ENCODE measurements around the gene PNPLA8. TPM values are rescaled to one million over a fixed set of nuclear protein-coding genes. Genes with fewer than 3 reads are reported as not detected.

PNPLA8 gene
- total and polyA plus RNA-seq, 4 donors, result 41.8 to 82.4 (median 58.5) TPM

DNA sequence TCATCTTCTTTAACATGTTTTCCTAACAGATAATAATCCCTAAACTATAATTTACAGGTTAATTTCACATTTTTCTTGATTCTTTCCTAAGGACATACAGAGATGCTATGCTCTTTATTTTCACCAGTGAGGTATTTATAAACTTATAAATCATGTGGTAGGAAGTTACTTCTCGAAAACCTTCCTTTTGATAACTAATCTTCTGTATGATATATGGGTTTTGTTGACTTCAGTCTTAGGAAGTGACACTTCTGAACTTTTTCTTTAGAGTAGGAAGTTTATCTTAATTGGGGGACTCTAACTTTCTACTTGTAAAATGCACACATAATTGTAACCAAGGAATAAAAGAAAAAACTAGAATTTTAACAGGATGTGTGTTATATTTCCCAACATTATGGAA, 9.8 kb upstream of the PNPLA8 start:
- H3K27me3 ChIP-seq (ENCODE audit: control insufficient read depth, insufficient read depth, low read length), result no peaks in the 10 kb centered on the region
- H3K9me3 ChIP-seq (ENCODE audit: control insufficient read depth, insufficient read depth, low read length), result no peaks in the 10 kb centered on the region
- no peak for DNase-seq (ENCODE audit: low read depth in 4 of 6, low spot score in 6 of 6)
- no peaks in the 10 kb centered on the region for H3K36me3 ChIP-seq (ENCODE audit: control insufficient read depth, insufficient read depth, low read length)
- H3K4me1 ChIP-seq (ENCODE audit: control insufficient read depth, insufficient read depth, low read length), result no peaks in the 10 kb centered on the region
- no peak overlapping the region for H3K4me3 ChIP-seq (ENCODE audit: low read depth, low read length)
- H3K27ac ChIP-seq (ENCODE audit: low read depth, low read length), result no peak overlapping the region
- WGBS (ENCODE audit: insufficient coverage), result no CpG with 5 or more reads among the region's 1 CpG

DNA sequence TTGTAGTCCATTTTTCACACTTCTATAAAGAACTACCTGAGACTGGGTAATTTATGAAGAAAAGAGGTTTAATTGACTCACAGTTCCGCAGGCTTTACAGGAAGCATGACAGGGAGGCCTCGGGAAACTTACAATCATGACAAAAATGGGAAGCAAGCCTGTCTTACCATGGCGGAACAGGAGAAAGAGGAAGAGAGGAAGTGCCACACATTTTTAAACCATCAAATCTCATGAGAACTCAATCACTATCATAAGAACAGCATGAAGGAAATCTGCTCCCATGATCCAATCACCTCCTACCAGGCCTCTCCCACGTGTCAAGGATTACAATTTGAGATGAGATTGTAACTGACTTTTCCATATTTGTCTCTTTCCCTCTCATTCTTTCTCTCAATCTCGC, 9.3 kb upstream of the PNPLA8 start:
- H3K4me1 ChIP-seq (ENCODE audit: control insufficient read depth, insufficient read depth, low read length), result no peaks in the 10 kb centered on the region
- H3K9me3 ChIP-seq (ENCODE audit: control insufficient read depth, insufficient read depth, low read length), result no peaks in the 10 kb centered on the region
- WGBS (ENCODE audit: insufficient coverage), result no CpG with 5 or more reads among the region's 5 CpGs
- no peaks in the 10 kb centered on the region for H3K36me3 ChIP-seq (ENCODE audit: control insufficient read depth, insufficient read depth, low read length)
- no peak overlapping the region for H3K4me3 ChIP-seq (ENCODE audit: low read depth, low read length)
- no peak for DNase-seq (ENCODE audit: low read depth in 4 of 6, low spot score in 6 of 6)
- H3K27me3 ChIP-seq (ENCODE audit: control insufficient read depth, insufficient read depth, low read length), result no peaks in the 10 kb centered on the region
- no peak overlapping the region for H3K27ac ChIP-seq (ENCODE audit: low read depth, low read length)

DNA sequence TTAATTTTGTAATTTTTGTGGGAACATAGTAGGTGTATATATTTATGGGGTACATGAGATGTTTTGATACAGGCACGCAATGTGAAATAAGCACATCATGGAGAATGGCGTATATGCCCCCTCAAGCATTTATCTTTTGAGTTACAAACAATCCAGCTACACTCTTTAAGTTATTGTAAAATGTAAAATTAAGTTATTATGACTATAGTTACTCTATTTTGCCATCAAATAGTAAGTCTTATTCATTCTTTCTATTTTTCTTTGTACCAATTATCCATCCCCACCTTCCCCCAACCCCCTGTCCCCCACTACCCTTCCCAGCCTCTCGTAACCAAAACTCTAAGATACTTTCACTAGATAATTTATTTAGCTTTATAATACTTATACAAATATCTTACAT, 7.8 kb upstream of the PNPLA8 start:
- no peak overlapping the region for H3K27ac ChIP-seq (ENCODE audit: low read depth, low read length)
- H3K27me3 ChIP-seq (ENCODE audit: control insufficient read depth, insufficient read depth, low read length), result no peaks in the 10 kb centered on the region
- no peak for DNase-seq (ENCODE audit: low read depth in 4 of 6, low spot score in 6 of 6)
- H3K36me3 ChIP-seq (ENCODE audit: control insufficient read depth, insufficient read depth, low read length), result no peaks in the 10 kb centered on the region
- H3K9me3 ChIP-seq (ENCODE audit: control insufficient read depth, insufficient read depth, low read length), result no peaks in the 10 kb centered on the region
- H3K4me3 ChIP-seq (ENCODE audit: low read depth, low read length), result no peak overlapping the region
- no peaks in the 10 kb centered on the region for H3K4me1 ChIP-seq (ENCODE audit: control insufficient read depth, insufficient read depth, low read length)
- WGBS (ENCODE audit: insufficient coverage), result no CpG with 5 or more reads among the region's 3 CpGs

DNA sequence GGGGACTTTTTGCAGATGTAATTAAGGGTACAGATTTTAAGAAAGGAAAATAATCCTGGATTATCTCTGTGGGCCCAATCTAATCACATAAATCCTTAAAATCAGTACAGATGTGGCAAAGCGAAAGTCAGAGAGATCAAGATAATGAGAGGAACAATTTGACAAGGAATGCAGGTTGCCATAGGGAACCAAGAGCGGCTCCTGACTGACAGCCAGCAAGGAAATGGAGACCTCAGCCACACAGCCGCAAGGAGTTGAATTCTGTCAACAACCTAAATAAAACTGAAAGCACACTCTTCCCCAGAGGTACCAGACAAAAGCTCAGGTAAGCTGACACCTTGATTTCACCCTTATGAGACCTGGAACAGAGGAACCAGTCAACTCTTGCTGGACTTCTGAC, 3.4 kb upstream of the PNPLA8 start:
- WGBS (ENCODE audit: insufficient coverage), result 50% methylated on average over 1 of the region's 3 CpGs
- no peaks in the 10 kb centered on the region for H3K36me3 ChIP-seq (ENCODE audit: control insufficient read depth, insufficient read depth, low read length)
- no peaks in the 10 kb centered on the region for H3K9me3 ChIP-seq (ENCODE audit: control insufficient read depth, insufficient read depth, low read length)
- no peak overlapping the region for H3K4me3 ChIP-seq (ENCODE audit: low read depth, low read length)
- H3K27me3 ChIP-seq (ENCODE audit: control insufficient read depth, insufficient read depth, low read length), result no peaks in the 10 kb centered on the region
- no peak overlapping the region for H3K27ac ChIP-seq (ENCODE audit: low read depth, low read length)
- DNase-seq (ENCODE audit: low read depth in 4 of 6, low spot score in 6 of 6), result no peak
- H3K4me1 ChIP-seq (ENCODE audit: control insufficient read depth, insufficient read depth, low read length), result peaks cover 4% of the 10 kb centered on the region

DNA sequence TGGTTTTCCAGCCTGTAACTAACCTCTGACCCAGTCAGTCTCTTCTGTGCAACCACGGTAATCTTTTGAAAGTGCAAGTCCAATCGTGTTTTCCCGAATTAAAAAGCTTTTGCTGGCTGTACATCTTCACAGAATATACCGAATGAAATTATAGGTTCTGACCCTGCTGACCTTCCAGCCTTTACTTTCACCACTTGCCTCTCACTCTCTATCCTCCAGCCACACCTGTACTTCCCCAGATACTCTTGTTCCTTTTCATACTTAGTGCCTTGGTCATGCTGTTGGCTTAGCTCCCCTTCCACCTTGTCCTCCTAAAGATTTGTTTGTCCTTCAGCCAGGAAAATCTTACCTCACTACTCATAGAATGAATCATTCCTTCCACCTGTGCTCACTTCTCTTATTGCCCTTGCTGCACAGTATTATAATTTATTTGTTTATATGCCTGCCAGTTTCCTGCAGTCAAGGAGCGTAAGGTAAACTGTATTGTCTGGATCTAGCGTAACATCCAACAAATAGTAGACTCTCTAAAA, 2.3 kb upstream of the PNPLA8 start:
- 94% methylated on average over 4 of the region's 6 CpGs for WGBS (ENCODE audit: insufficient coverage)
- no peaks in the 10 kb centered on the region for H3K9me3 ChIP-seq (ENCODE audit: control insufficient read depth, insufficient read depth, low read length)
- H3K4me1 ChIP-seq (ENCODE audit: control insufficient read depth, insufficient read depth, low read length), result peaks cover 6% of the 10 kb centered on the region
- no peak overlapping the region for H3K4me3 ChIP-seq (ENCODE audit: low read depth, low read length)
- no peak for DNase-seq (ENCODE audit: low read depth in 4 of 6, low spot score in 6 of 6)
- H3K27me3 ChIP-seq (ENCODE audit: control insufficient read depth, insufficient read depth, low read length), result no peaks in the 10 kb centered on the region
- H3K36me3 ChIP-seq (ENCODE audit: control insufficient read depth, insufficient read depth, low read length), result no peaks in the 10 kb centered on the region
- no peak overlapping the region for H3K27ac ChIP-seq (ENCODE audit: low read depth, low read length)

DNA sequence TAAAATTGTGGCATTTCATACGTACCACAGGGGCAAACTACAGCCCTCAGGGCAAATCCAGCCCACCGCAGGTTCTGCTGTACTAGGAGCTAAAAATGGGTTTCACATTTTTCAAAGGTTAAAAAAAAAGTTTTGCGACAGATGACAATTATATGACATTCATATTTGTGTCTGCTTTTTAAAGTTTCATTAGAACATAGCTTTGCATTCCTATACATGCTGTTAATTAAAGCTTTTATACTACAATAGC, 758 bp upstream of the PNPLA8 start:
- Histone ChIP-seq H3K27me3 (ENCODE audit: control insufficient read depth, insufficient read depth, low read length) (no peaks in the 10 kb centered on the region), H3K4me3 (ENCODE audit: low read depth, low read length) (peak overlapping the region; percentile 91), H3K27ac (ENCODE audit: low read depth, low read length) (peak overlapping the region; percentile 99), H3K36me3 (ENCODE audit: control insufficient read depth, insufficient read depth, low read length) (no peaks in the 10 kb centered on the region), H3K9me3 (ENCODE audit: control insufficient read depth, insufficient read depth, low read length) (no peaks in the 10 kb centered on the region), H3K4me1 (ENCODE audit: control insufficient read depth, insufficient read depth, low read length) (peaks cover 6% of the 10 kb centered on the region)
- DNase-seq (ENCODE audit: low read depth in 4 of 6, low spot score in 6 of 6), result no peak
- no CpG with 5 or more reads among the region's 3 CpGs for WGBS (ENCODE audit: insufficient coverage)

DNA sequence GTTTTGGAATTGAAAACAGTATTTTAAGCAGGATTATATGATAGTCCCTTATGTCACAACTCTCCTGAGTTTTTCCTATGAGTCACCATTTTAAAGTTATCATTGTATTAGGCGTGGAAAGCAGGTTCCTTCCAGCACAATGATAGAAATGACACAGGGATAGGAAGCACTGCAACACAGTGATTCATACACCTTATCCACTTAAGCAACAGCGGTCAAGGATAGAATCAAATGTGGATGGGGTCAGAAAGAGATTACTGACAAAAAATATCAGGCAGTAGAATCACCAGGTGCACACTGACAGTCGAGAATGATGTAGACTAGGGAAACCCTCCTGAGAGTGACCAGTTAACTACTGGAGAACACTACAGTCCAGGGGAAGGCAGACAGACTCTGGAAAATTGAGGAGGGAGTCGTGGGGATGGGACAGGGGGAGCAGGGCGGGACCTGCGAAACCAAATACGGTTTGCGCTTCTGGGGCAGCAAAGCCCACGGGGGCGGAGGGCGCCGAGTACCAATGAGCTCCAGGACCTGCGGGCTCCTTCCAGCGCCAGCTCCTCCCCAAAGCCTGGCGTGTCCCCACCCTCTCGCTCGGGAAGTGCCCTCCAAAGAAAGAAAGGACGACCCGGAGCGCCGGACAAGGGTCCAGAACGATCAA, 479 bp downstream of the PNPLA8 start:
- no peak for DNase-seq (ENCODE audit: low read depth in 4 of 6, low spot score in 6 of 6)
- H3K27ac ChIP-seq (ENCODE audit: low read depth, low read length), result peak overlapping the region; percentile 99
- peak overlapping the region; percentile 91 for H3K4me3 ChIP-seq (ENCODE audit: low read depth, low read length)
- peaks cover 6% of the 10 kb centered on the region for H3K4me1 ChIP-seq (ENCODE audit: control insufficient read depth, insufficient read depth, low read length)
- WGBS (ENCODE audit: insufficient coverage), result under 1% methylated on average over 20 of the region's 22 CpGs
- no peaks in the 10 kb centered on the region for H3K27me3 ChIP-seq (ENCODE audit: control insufficient read depth, insufficient read depth, low read length)
- H3K9me3 ChIP-seq (ENCODE audit: control insufficient read depth, insufficient read depth, low read length), result no peaks in the 10 kb centered on the region
- H3K36me3 ChIP-seq (ENCODE audit: control insufficient read depth, insufficient read depth, low read length), result no peaks in the 10 kb centered on the region

DNA sequence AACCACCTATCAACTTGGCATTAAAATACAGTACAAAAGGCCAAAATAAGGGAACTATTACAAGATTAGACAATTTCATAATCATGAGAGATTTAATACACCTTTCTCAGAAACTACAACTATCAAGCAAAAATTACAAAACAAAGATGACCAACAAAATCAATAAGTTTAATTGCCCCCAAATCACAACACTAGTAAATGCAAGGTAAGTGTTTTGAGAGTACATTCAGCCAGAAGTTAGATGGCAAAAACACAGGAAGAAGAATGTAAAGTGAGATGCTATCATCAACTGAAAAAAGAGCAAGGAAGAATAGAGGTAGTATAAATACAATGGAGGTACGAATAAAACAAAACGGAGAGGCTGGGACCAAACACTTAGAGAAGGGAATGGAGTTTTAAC, 3.2 kb downstream of the PNPLA8 start:
- H3K27me3 ChIP-seq (ENCODE audit: control insufficient read depth, insufficient read depth, low read length), result no peaks in the 10 kb centered on the region
- WGBS (ENCODE audit: insufficient coverage), result 81% methylated on average over 2 of the region's 2 CpGs
- no peaks in the 10 kb centered on the region for H3K36me3 ChIP-seq (ENCODE audit: control insufficient read depth, insufficient read depth, low read length)
- no peak overlapping the region for H3K27ac ChIP-seq (ENCODE audit: low read depth, low read length)
- H3K4me3 ChIP-seq (ENCODE audit: low read depth, low read length), result no peak overlapping the region
- no peaks in the 10 kb centered on the region for H3K9me3 ChIP-seq (ENCODE audit: control insufficient read depth, insufficient read depth, low read length)
- no peak for DNase-seq (ENCODE audit: low read depth in 4 of 6, low spot score in 6 of 6)
- H3K4me1 ChIP-seq (ENCODE audit: control insufficient read depth, insufficient read depth, low read length), result peaks cover 6% of the 10 kb centered on the region

DNA sequence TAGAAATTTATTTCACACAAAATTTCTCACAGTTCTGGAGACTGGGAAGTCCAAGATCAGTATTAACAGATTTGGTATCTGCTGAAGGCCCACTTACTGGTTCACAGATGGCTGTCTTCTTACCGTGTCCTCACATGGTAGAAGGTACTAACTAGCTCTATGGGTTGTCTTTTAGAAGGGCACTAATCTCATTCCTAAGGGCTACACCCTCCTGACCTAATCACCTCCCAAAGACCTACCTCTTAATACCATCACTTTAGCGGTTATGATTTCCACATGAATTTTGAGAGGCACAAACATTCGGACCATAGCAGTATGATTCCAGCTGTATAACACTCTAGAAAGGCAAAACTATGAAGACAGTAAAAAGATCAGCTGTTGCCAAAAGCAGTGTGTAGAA, 8.0 kb downstream of the PNPLA8 start:
- H3K9me3 ChIP-seq (ENCODE audit: control insufficient read depth, insufficient read depth, low read length), result no peaks in the 10 kb centered on the region
- no peak for DNase-seq (ENCODE audit: low read depth in 4 of 6, low spot score in 6 of 6)
- H3K36me3 ChIP-seq (ENCODE audit: control insufficient read depth, insufficient read depth, low read length), result no peaks in the 10 kb centered on the region
- H3K27ac ChIP-seq (ENCODE audit: low read depth, low read length), result no peak overlapping the region
- H3K4me1 ChIP-seq (ENCODE audit: control insufficient read depth, insufficient read depth, low read length), result no peaks in the 10 kb centered on the region
- WGBS (ENCODE audit: insufficient coverage), result no CpG with 5 or more reads among the region's 3 CpGs
- no peaks in the 10 kb centered on the region for H3K27me3 ChIP-seq (ENCODE audit: control insufficient read depth, insufficient read depth, low read length)
- no peak overlapping the region for H3K4me3 ChIP-seq (ENCODE audit: low read depth, low read length)

DNA sequence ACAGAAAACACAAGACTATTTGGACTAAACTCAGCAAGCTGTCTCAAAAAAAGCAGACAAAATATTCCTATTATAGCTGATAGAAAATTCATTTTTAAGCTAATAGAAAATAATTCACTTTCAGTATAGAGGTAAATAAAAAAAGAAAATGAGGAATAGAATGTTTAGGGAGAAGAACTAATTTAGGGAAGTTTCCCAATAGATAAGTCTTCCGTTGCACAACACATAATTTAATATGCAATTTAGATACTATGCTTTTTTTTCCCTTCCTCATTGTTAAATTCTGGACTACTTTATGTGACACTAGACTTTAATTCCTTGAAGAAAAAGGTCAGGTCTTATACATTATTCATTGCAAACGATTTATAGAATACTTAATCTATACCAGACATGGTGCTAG, 10.3 kb downstream of the PNPLA8 start:
- no peak overlapping the region for H3K27ac ChIP-seq (ENCODE audit: low read depth, low read length)

More for the DNA sequence above, 10.3 kb downstream of the PNPLA8 start:
- Histone ChIP-seq H3K4me1 (ENCODE audit: control insufficient read depth, insufficient read depth, low read length) (no peaks in the 10 kb centered on the region), H3K9me3 (ENCODE audit: control insufficient read depth, insufficient read depth, low read length) (no peaks in the 10 kb centered on the region), H3K27me3 (ENCODE audit: control insufficient read depth, insufficient read depth, low read length) (no peaks in the 10 kb centered on the region), H3K36me3 (ENCODE audit: control insufficient read depth, insufficient read depth, low read length) (no peaks in the 10 kb centered on the region), H3K4me3 (ENCODE audit: low read depth, low read length) (no peak overlapping the region)
- no CpG with 5 or more reads among the region's 2 CpGs for WGBS (ENCODE audit: insufficient coverage)
- DNase-seq (ENCODE audit: low read depth in 4 of 6, low spot score in 6 of 6), result no peak

All from spinal cord (tissue), 10 donors.